Body of pancreas (tissue), 4 donors: ENCODE data around the gene HOXB2. TPM values are rescaled to one million over a fixed set of nuclear protein-coding genes. Genes with fewer than 3 reads are reported as not detected.

ENCODE experiments used
- ATAC-seq: fragments of 150-250 bp; one replicate; pipeline ENCODE4 v1.9.1; 2016
- DNase-seq, 4 donors: peaks; one replicate each; pipeline ENCODE4 v3.0.0-alpha.2; 2019
- H3K27ac ChIP-seq, 4 donors: fragments of 200-600 bp; sonication (generic); 1 replicate in 3 of 4; 2 replicates in 1 of 4; pipeline versions ENCODE4 v1.5.1 to v1.6.1; 2016 to 2019; ENCODE audit warnings: mild to moderate bottlenecking in 1 of 4, mixed read lengths in 1 of 4, moderate library complexity in 1 of 4
- H3K27me3 ChIP-seq, 2 donors: fragments of 200-600 bp; sonication (generic); one replicate each; pipeline ENCODE4 v1.6.0; 2016; ENCODE audit warnings: mild to moderate bottlenecking in 1 of 2
- H3K36me3 ChIP-seq, 2 donors: fragments of 200-600 bp; sonication (generic); replicated peaks in 1 of 2; 2 replicates each; pipeline ENCODE4 v1.5.1; 2016; ENCODE audit warnings: low read depth in 2 of 2; ENCODE audit not compliant: insufficient read depth in 1 of 2
- H3K4me1 ChIP-seq: fragments of 200-600 bp; sonication (generic); one replicate; pipeline ENCODE4 v1.6.0; 2016
- H3K4me3 ChIP-seq, 2 donors: fragments of 200-600 bp; sonication (generic); 1 replicate in 1 of 2; 2 replicates in 1 of 2; pipeline ENCODE4 v1.5.1; 2016 to 2019
- H3K9me3 ChIP-seq, 3 donors: fragments of 200-600 bp; sonication (generic); 1 replicate in 2 of 3; 2 replicates in 1 of 3; pipeline ENCODE4 v1.5.1; 2016
- POLR2A ChIP-seq, 3 donors: fragments of 450-650 bp; IDR thresholded peaks; one replicate each; pipeline ENCODE4 v1.6.1; 2016; ENCODE audit warnings: antibody characterized with exemption in 3 of 3, mild to moderate bottlenecking in 2 of 3
- WGBS, 2 donors: methylation state at CpG; one replicate each; pipeline ENCODE4 v1.1.5; 2017; 5-methylcytosine and 5-hydroxymethylcytosine counted together
- intact Hi-C: fragments of 100-400 bp; cut with DNase I; formaldehyde crosslinking; loops from one replicate; pipeline ENCODE4 v1.15.1; 2023
- total RNA-seq, 2 donors: library from RNA; depleted of rRNA; stranded (reverse); fragments of >200 nt; gene quantifications; one replicate each; pipeline ENCODE4 v1.1.0, GENCODE V29; 2016
- TF ChIP-seq, protein P1 (sequence below), 7 experiments: fragments of 450-650 bp in 4 of 7; fragments of 200-600 bp in 3 of 7; sonication (generic) in 3 of 7; IDR thresholded peaks; one replicate each; pipeline ENCODE4 v1.5.1; 2016 to 2019; ENCODE audit warnings: antibody characterized with exemption in 7 of 7

The HOXB2 gene
- 10 to 100 TPM; 13.7 to 32.3 TPM for total RNA-seq

DNA sequence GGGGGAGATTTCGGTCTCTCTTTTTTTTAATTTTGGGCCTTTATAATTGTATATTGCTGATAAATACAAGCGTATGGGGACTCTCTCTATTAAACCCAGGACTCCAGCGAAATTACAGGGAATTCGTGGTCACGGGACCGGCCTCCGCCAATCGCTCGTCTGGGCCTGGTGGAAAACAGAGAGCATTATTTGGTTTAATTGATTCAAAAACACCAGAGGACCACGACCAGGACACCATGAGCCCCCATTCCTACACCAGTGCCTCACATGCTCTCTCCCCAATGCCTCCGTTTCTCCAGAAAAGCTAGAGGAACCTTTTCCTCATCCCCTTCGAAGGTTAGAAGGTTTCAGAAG is at the start of gene HOXB2:
Gene HOXB2, minus strand, starts transcription at position 88 of the 354 bp plus-strand sequence. CDS start 198 bp downstream, outside the sequence.
- H3K27me3 ChIP-seq, result peaks cover 0 to 27% of the 10 kb centered on the region in 2 donors
- TF ChIP-seq POLR2A (IDR thresholded peaks at IDR 0.05), result no peak
- TF ChIP-seq, protein P1, sequence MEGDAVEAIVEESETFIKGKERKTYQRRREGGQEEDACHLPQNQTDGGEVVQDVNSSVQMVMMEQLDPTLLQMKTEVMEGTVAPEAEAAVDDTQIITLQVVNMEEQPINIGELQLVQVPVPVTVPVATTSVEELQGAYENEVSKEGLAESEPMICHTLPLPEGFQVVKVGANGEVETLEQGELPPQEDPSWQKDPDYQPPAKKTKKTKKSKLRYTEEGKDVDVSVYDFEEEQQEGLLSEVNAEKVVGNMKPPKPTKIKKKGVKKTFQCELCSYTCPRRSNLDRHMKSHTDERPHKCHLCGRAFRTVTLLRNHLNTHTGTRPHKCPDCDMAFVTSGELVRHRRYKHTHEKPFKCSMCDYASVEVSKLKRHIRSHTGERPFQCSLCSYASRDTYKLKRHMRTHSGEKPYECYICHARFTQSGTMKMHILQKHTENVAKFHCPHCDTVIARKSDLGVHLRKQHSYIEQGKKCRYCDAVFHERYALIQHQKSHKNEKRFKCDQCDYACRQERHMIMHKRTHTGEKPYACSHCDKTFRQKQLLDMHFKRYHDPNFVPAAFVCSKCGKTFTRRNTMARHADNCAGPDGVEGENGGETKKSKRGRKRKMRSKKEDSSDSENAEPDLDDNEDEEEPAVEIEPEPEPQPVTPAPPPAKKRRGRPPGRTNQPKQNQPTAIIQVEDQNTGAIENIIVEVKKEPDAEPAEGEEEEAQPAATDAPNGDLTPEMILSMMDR (IDR thresholded peaks at IDR 0.05), result no peak
- H3K9me3 ChIP-seq, result no peaks in the 10 kb centered on the region
- DNase-seq (no peak), ATAC-seq (no peak)
- H3K36me3 ChIP-seq, result no peaks in the 10 kb centered on the region
- WGBS, 2 donors, result 40 to 42% methylated on average over 12 of the region's 12 CpGs
- peaks cover 18% of the 10 kb centered on the region for H3K4me1 ChIP-seq
- H3K27ac ChIP-seq, result peak within 1 kb of the TSS in 3 of 4 donors; percentile 48 to 67 (median 56)
- H3K4me3 ChIP-seq, result no peak within 1 kb of the TSS
- intact Hi-C loops, result no loop called here

DNA sequence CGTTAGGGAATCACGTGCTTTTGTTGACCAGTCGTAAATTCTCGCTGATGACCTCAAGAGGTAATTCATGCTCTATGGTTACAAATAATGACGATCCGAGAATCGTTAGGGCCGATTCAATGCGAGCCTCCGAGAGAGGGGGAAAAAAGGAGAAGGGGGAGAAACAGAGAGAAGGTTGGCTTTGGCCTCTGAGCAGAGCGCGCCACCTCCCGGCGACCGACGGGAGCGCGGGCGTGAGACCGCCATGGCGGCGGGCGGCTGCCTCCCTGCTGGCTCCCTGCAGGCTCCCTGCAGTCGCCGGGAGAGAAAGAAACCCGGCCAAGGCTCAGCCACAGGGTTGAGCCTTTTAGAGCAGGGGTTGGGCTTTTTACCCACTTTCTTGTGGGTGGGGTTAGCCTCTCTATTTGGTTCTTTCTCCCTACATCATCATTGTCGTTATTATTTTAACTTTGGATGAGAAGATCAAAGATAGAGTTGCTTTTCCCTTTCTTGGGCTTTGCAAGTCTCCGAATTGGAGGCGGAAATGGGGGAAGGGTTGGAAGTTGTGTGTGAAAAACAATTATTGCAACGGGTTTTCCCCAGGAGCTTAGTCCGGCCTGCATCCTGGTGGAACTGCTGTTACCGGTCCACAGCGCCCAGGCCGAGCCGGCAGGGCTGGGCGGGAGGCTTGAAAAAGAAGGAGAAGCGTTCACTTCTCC is 49.1 kb upstream of the HOXB2 start:
- Histone ChIP-seq H3K4me1 (peaks cover 35% of the 10 kb centered on the region), H3K9me3 (no peaks in the 10 kb centered on the region), H3K27me3 (peaks cover 5 to 60% of the 10 kb centered on the region in 2 donors), H3K4me3 (no peak overlapping the region), H3K36me3 (no peaks in the 10 kb centered on the region), H3K27ac (peak overlapping the region in 1 of 4 donors; percentile 18)
- peak; percentile 59 to 78 (median 72) for DNase-seq
- peak; percentile 66 for ATAC-seq
- TF ChIP-seq POLR2A (IDR thresholded peaks at IDR 0.05), result peak in 1 of 3 donors; percentile 1
- TF ChIP-seq, protein P1 (IDR thresholded peaks at IDR 0.05), result peak; percentile 64 to 87 (median 78)
- 9 to 10% methylated on average over 37 of the region's 37 CpGs for WGBS, 2 donors
- intact Hi-C loops, result no loop called here

DNA sequence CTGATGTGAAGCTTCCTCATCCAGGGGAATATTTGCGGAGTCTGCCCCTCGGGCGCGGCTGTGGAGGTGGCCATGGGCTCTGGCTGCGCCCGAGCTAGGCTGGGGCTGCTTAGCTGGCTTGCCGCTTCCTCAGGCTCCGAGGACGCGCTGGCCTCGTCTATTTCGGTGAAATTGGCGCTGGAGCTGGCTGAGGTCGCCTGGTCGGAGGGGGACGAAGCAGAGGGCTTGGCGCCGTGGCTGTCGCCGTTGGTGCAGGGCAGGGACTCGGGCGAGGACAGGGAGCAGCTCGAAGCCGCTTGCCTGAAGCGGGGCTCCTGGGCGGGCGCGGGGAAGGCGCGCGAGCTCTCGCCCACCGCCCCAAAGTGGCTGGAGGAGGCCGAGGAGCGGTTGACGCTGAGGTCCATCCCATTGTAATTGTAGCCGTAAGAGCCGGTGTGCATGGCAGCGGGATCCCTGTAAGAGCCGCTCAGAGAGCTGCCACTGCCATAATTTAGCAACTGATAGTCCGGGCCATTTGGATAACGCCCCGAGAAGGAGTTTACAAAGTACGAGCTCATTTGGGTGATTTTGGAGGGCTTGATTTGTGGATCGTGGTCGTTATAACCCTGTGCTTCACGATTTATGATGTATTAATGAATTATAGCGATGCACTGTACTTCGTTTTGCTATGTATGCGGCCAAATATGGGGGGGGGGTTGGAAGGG is 48.4 kb upstream of the HOXB2 start, which contains the start of gene HOXB5:
Gene HOXB5, minus strand, starts transcription at position 654 of the 704 bp plus-strand sequence. Its CDS starts 97 bp downstream, at position 557.
- Histone ChIP-seq H3K36me3 (no peaks in the 10 kb centered on the region), H3K4me3 (no peak within 1 kb of the TSS), H3K4me1 (peaks cover 33% of the 10 kb centered on the region), H3K27ac (peak within 1 kb of the TSS in 3 of 4 donors; percentile 9 to 37 (median 37)), H3K27me3 (peaks cover 5 to 53% of the 10 kb centered on the region in 2 donors), H3K9me3 (no peaks in the 10 kb centered on the region)
- ATAC-seq, result no peak
- TF ChIP-seq POLR2A (IDR thresholded peaks at IDR 0.05), result no peak
- TF ChIP-seq, protein P1 (IDR thresholded peaks at IDR 0.05), result no peak
- DNase-seq, result no peak
- WGBS, 2 donors, result 4 to 7% methylated on average over 15 to 49 of the region's 50 CpGs
- intact Hi-C loops, result no loop called here

DNA sequence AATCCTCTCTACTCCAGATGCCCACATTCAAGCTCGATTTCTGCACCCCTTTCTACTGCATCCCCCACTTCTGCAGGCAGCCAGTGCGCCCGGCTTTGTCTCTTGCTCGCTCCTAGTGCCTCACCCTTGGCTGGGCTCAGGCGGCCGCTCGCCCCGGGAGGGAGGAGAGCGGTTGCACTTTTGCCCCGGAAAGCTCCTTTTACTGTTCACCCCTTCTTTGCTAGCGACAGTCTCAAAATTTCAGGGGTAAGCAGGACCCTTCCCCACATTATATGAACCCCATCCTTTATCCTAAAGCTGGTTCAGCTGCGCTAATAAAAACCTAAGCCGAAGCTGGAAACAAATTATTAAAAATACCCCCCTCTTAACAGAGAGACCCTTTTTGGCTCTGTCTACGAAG is 47.7 kb upstream of the HOXB2 start:
- TF ChIP-seq, protein P1 (IDR thresholded peaks at IDR 0.05), result no peak
- no peak for TF ChIP-seq POLR2A (IDR thresholded peaks at IDR 0.05)
- peak overlapping the region in 2 of 4 donors; percentile 26 to 37 for H3K27ac ChIP-seq
- 10 to 24% methylated on average over 14 of the region's 14 CpGs for WGBS, 2 donors
- intact Hi-C loops, result no loop called here
- no peaks in the 10 kb centered on the region for H3K9me3 ChIP-seq
- H3K27me3 ChIP-seq, result peaks cover 0 to 48% of the 10 kb centered on the region in 2 donors
- DNase-seq, result no peak
- H3K4me3 ChIP-seq, result no peak overlapping the region
- peaks cover 26% of the 10 kb centered on the region for H3K4me1 ChIP-seq
- H3K36me3 ChIP-seq, result no peaks in the 10 kb centered on the region
- ATAC-seq, result no peak
